ENCODE results near the gene ZNF580. TPM values are rescaled to one million over a fixed set of nuclear protein-coding genes. Genes with fewer than 3 reads are reported as not detected.

ZNF580 gene
- total RNA-seq, 1 donor from 2014 or later, result 4.0 TPM

Other genes with a start within 250 kb of the ZNF580 start
- gene UBE2S, start 233.2 kb upstream of the ZNF580 start, total RNA-seq, result 25.4 TPM
- gene SHISA7, start 197.7 kb upstream of the ZNF580 start, total RNA-seq, result 0.10 TPM
- gene ISOC2, start 179.4 kb upstream of the ZNF580 start, total RNA-seq, result 23.0 TPM
- not detected for gene C19orf85, start 176.3 kb upstream of the ZNF580 start, total RNA-seq
- gene ZNF628, start 164.4 kb upstream of the ZNF580 start, total RNA-seq, result 1.1 TPM
- 6.1 TPM for gene NAT14, start 155.8 kb upstream of the ZNF580 start, total RNA-seq
- 16.5 TPM for gene SSC5D, start 152.6 kb upstream of the ZNF580 start, total RNA-seq
- gene SBK2, start 103.9 kb upstream of the ZNF580 start, total RNA-seq, result not detected
- not detected for gene SBK3, start 95.5 kb upstream of the ZNF580 start, total RNA-seq
- gene ZNF579, start 60.2 kb upstream of the ZNF580 start, total RNA-seq, result 2.2 TPM
- 3.2 TPM for gene FIZ1, start 41.5 kb upstream of the ZNF580 start, total RNA-seq
- gene ZNF524, start 40.7 kb upstream of the ZNF580 start, total RNA-seq, result 6.4 TPM
- 2.1 TPM for gene ZNF865, start 35.4 kb upstream of the ZNF580 start, total RNA-seq
- 3.2 TPM for gene ZNF784, start 16.4 kb upstream of the ZNF580 start, total RNA-seq
- 12.4 TPM for gene ZNF581, start 2.6 kb downstream of the ZNF580 start, total RNA-seq
- 4.2 TPM for gene CCDC106, start 7.2 kb downstream of the ZNF580 start, total RNA-seq
- 64.1 TPM for gene U2AF2, start 14.0 kb downstream of the ZNF580 start, total RNA-seq
- gene EPN1, start 34.2 kb downstream of the ZNF580 start, total RNA-seq, result 20.8 TPM
- not detected for gene NLRP9, start 97.4 kb downstream of the ZNF580 start, total RNA-seq
- gene RFPL4A, start 118.1 kb downstream of the ZNF580 start, total RNA-seq, result not detected
- gene RFPL4AL1, start 128.1 kb downstream of the ZNF580 start, total RNA-seq, result not detected
- not detected for gene NLRP11, start 191.0 kb downstream of the ZNF580 start, total RNA-seq
- gene NLRP4, start 195.5 kb downstream of the ZNF580 start, total RNA-seq, result not detected